Measurements from ENCODE around the gene TNIK.

Gene TNIK

DNA sequence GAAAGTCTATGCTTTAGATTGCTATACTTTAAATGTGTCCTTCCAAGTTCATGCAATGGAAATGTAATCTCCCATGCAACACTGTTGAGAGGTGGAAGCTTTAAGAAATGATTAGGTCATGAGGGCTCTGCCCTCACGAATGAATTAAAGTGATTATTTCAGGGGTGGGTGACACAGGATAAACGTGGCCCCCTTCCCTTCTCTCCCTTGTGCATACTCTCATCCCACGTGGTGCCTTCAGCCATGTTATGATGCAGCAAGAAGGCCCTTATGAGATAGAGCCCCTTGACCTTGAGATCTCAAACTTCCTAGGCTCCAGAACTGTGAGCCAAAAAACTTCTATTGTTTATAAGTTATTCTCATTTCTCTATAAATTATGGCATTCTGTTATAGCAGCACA lies 183.3 kb downstream of the TNIK start:
- no peak for DNase-seq

- no peak for DNase-seq
Measured at GRCh38 chr3:171274222-171274621, 186.0 kb downstream of the TNIK start.

GRCh38 chr3:171270541-171270940 lies 189.7 kb downstream of the TNIK start:
- DNase-seq, result no peak

- no peak for DNase-seq
Measured at GRCh38 chr3:171269542-171269941, 190.7 kb downstream of the TNIK start.

DNA sequence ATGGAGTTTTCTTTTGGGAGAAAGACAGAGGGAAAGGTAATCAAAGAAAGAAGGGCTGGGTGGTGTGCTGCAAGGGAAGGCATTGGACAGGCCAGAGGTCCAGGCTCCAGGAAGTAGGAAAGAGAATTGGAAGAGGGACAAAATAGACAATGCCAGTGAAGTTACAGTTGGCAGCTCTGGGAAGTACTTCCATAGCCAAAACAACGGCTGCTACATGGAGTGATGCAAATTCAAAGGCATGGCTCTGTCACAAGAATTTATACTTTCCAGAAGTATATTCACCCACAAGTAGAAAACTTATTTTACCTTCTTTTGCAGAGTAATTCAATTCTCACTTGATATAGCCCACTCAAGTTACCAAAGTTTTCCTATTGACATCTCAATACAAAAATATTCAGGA lies 191.5 kb downstream of the TNIK start:
- no peak for DNase-seq

DNA sequence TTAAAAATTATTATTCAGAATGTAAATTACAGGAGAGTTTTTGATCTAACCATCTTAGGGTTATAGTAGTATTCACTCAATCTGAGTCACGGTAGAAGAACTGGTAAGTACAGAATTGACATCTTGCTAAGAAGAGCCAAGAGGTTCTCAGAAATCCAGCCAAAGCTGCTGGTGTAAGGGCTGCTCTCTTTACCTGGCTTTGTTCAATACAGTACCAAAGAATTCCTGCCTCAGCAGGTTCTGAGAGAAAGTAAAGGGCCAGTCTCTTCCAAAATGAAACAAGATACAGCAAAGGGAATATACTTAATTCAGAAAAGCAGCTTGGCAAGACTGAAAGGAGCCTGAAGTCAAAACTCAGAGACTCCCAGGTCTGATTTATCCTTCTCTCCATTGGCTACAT lies 193.1 kb downstream of the TNIK start:
- DNase-seq, result no peak

GRCh38 chr3:171266740-171267073 lies 193.5 kb downstream of the TNIK start:
- DNase-seq, result no peak

DNA sequence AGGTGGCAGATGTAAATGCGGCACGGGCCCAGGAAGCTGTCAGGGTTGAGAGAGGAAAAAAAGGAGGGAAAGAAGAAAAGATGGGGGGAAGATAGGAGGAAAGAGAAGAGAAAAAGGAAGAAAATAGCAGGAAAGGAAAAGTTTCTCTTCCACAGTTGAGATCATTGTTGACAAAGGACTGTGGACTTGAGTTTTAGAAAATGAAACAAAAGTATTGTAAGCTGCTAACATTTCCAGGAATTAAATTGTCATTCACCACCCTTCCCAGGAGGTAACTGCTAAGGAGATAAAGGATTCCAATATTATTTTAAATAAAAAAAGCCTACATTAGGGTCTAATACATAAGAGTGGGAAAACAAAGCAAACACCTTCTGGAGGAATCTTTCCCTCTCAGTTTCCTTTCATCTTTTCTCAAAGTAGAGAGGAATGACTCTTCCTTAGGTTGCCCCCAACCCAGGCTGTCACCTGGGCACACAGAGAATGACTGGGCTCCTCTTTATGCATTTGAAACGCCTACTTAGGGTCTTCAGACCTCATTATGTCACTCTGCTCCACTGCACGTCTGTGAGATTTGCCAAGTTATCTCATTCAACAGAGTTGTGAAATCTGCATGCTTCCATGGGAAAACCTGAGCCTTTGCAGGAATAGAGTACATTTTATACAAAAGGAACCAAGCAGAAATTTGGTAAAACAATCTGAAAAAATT lies 194.0 kb downstream of the TNIK start:
- no peak for DNase-seq

DNA sequence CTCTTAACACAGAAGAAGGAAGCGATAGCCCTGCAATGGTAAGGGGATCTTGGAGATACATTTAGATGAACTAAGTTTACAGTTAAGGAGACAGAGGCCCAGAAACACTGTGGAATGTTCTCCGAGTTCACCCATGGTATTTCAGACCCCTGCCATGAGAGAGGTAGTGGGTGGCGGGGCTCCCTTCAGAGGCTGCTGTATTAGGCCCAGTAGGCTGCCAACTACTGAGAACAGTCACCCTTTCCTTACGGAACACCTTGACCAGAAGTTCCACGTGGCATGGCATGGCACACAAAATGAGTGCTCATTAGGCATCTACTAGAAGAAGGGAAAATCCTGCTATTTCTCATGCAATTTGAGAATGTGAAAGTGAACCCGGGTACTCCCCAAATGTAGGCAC lies 195.4 kb downstream of the TNIK start:
- DNase-seq, result no peak

- DNase-seq, result no peak
Measured at GRCh38 chr3:171262431-171262830, 197.8 kb downstream of the TNIK start.

GRCh38 chr3:171261487-171261886 lies 198.7 kb downstream of the TNIK start:
- DNase-seq, result no peak

- DNase-seq, result no peak
Measured at GRCh38 chr3:171260899-171261298, 199.3 kb downstream of the TNIK start.

GRCh38 chr3:171260466-171260865 lies 199.7 kb downstream of the TNIK start:
- DNase-seq, result no peak

DNA sequence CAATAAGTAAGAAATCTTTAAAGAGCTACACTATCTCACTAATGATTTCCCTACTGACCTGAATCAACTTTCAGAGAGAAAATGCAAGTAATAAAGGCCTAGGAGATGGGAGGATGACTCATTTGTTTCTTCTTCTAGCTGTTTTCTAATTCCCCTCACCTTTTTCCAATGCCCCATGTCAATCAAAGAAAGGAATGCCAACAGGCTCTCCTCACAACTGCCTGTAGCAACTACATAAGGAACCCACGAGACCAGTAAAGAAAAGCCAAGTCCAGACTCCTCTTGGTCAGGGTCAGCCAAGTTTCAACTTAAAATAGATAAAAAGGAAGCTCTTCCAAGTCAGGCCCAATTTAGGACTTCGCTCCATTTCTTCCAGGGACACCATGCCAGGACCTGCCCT lies 201.9 kb downstream of the TNIK start:
- no peak for DNase-seq

DNA sequence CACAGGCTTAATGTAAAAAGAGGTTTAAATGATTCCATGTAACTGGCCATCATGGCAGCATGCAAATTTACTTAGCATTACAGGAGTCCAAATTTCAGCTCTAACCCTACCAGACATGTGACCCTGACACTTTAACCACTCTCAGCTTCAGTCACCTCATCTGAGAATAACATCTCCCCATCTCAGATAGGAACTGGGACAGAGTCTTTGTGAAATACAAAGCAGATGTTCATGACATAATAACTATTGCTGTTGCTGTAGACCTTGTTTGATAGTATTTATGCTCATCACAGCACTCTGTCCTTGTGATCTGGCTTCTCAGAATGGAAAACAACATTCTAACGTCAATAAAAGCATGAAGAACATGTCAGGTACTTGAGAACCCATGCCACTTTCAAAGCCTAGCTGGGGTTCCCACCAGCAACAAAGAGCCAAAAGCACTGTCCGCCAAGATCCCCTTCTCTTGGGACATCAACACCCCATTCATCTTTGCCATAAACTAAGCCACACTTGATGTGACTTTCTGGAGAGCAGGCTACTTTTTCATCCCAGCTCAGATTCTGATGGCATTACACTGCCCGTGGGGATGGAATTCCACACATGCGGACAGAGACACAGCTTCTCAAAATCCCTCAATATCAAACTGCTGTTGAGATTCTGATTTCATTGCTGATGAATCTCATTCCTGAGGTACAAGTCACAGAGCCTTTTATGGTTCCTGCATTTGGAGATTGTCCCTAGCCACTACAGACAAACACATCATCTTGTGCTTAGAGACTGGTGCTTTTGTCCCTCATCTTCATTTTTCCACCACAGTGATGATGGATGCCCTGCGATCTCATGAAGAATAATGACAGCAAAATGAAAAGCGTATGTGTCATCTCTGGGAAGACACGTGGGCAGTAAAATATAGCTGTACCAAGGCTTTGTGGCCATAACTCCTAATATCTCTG lies 202.7 kb downstream of the TNIK start:
- DNase-seq, result no peak

DNA sequence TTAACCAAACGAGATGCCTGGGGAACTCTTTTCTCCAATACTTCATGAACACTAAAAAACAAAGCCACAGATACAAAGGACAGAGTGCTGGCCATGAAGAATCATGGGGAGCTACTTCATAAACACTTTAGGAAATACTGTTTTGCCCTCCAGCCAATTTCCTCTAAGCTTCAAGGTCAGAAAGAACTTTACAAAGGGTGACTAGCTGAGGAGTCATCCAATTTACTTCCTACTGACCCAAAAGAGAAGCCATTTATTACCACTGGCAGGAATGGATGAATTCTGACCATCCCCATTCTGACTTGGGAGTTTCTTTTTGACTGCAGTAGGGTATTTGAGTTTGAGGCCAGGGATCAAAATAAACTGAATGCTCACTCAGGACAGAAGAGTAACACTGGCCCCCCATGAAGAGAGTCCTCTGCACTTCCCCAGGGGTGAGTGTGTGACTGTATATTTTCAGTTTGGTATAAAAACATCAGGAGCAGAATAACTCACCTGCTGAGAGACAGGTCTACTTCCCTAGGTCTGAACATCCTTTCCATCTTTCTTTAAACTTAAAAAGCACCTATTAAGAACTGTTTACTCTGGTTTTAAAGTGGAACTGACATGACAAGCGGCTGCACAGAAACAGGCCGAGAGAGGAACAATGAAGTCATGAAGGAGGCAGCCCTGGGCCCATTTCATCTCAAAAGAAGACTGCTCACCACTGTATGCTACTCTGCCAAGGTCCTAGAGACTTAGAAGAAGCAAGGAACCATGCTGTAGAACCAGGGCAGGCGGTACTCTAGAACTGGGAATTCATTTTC lies 203.6 kb downstream of the TNIK start:
- no peak for DNase-seq

- no peak for DNase-seq
Measured at GRCh38 chr3:171255236-171255806, 204.9 kb downstream of the TNIK start.

- DNase-seq, result no peak
Measured at GRCh38 chr3:171254315-171254714, 205.9 kb downstream of the TNIK start.

GRCh38 chr3:171251835-171252234 lies 208.4 kb downstream of the TNIK start:
- no peak for DNase-seq

- no peak for DNase-seq
Measured at GRCh38 chr3:171250444-171250843, 209.8 kb downstream of the TNIK start.

- DNase-seq, result no peak
Measured at GRCh38 chr3:171249245-171249644, 211.0 kb downstream of the TNIK start.

GRCh38 chr3:171248426-171249111 lies 211.6 kb downstream of the TNIK start:
- DNase-seq, result no peak
